ENCODE measurements around the gene DDAH1. TPM values are rescaled to one million over a fixed set of nuclear protein-coding genes. Genes with fewer than 3 reads are reported as not detected.

Gene DDAH1
- total RNA-seq, 1 experiment from 2014 or later, result 36.3 TPM

DNA sequence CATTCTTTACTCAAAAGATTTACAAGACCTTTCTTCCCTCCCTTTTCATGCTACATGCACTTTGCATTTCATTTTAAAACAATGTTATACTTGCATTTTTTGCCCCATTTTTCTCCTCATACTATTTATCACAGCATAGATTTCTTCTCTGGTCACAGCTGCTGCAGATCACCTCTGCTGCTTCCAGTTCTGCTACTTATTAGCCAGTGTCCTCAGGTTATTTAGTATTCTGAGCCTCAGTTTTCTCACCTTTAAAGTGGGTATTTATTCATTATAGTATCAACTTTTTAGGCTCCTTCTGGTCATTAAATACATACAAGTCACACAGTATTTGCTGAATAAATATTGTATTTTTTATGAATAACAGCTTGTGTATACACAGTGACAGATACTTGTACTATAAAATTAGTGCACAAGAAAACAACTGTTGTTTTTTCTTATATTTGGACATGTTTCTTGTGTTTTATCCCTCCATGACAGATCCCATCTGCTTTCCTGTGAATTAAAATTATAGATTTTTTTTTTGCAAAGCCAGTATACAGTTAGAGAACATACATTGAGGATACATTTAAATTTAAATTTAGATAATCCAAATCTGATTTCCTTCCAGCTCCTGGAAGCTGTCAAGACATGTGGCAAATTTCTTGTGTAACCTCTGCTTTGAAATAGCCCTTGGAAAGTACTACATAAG is 103.2 kb downstream of the DDAH1 start:
- Mint-ChIP-seq H3K27me3 (ENCODE audit: low read depth) (no peaks in the 10 kb centered on the region; the same call in 1 of the 2 replicates), H3K4me1 (no peaks in the 10 kb centered on the region), H3K9me3 (no peaks in the 10 kb centered on the region), H3K36me3 (ENCODE audit: insufficient read depth in 1 of 3, low read depth in 3 of 3) (no peaks in the 10 kb centered on the region), H3K4me3 (no peak overlapping the region), H3K27ac (no peak overlapping the region)
- no peak overlapping the region for H4K5ac ChIP-seq (ENCODE audit: insufficient read length, low read depth, low read length)
- no peaks in the 10 kb centered on the region for H3K79me2 ChIP-seq (ENCODE audit: insufficient read depth, low read length)
- H2BK12ac ChIP-seq (ENCODE audit: insufficient read length, low read depth, low read length), result no peak overlapping the region
- no peak overlapping the region for H2BK120ac ChIP-seq (ENCODE audit: low read depth, low read length, poor library complexity, severe bottlenecking)
- TF ChIP-seq, protein P1, sequence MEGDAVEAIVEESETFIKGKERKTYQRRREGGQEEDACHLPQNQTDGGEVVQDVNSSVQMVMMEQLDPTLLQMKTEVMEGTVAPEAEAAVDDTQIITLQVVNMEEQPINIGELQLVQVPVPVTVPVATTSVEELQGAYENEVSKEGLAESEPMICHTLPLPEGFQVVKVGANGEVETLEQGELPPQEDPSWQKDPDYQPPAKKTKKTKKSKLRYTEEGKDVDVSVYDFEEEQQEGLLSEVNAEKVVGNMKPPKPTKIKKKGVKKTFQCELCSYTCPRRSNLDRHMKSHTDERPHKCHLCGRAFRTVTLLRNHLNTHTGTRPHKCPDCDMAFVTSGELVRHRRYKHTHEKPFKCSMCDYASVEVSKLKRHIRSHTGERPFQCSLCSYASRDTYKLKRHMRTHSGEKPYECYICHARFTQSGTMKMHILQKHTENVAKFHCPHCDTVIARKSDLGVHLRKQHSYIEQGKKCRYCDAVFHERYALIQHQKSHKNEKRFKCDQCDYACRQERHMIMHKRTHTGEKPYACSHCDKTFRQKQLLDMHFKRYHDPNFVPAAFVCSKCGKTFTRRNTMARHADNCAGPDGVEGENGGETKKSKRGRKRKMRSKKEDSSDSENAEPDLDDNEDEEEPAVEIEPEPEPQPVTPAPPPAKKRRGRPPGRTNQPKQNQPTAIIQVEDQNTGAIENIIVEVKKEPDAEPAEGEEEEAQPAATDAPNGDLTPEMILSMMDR (conservative IDR thresholded peaks at IDR 0.05), result no peak
- no peak overlapping the region for H3K27ac ChIP-seq (ENCODE audit: insufficient read length, low read depth, low read length)
- H4K8ac ChIP-seq (replicated peaks; ENCODE audit: insufficient read length, low read depth, low read length), result no peak overlapping the region
- no peak overlapping the region for H3K23ac ChIP-seq (ENCODE audit: insufficient read length, low read depth, low read length)
- no peaks in the 10 kb centered on the region for H3K9me3 ChIP-seq (ENCODE audit: control insufficient read depth, low read depth, low read length)
- H3K4me1 ChIP-seq (ENCODE audit: insufficient read depth, low read length), result no peaks in the 10 kb centered on the region
- H3K18ac ChIP-seq (ENCODE audit: insufficient read length, low read depth, low read length), result no peak overlapping the region
- no peak overlapping the region for H3T11ph ChIP-seq (ENCODE audit: low read length)
- H3K27me3 ChIP-seq (ENCODE audit: insufficient read depth, low read length), result no peaks in the 10 kb centered on the region
- H3K9ac ChIP-seq (ENCODE audit: extremely low read depth, insufficient read length, low read length), result no peak overlapping the region
- H2AK5ac ChIP-seq (ENCODE audit: insufficient read length, low read length), result no peak overlapping the region
- no peak overlapping the region for H2AFZ ChIP-seq (ENCODE audit: low read length)
- H3K79me1 ChIP-seq (ENCODE audit: insufficient read depth, low read depth, low read length, poor library complexity, severe bottlenecking), result no peaks in the 10 kb centered on the region
- H4K20me1 ChIP-seq (ENCODE audit: control insufficient read depth, insufficient read depth, insufficient read length), result no peaks in the 10 kb centered on the region
- no peak overlapping the region for H2BK20ac ChIP-seq (ENCODE audit: low read depth, low read length, poor library complexity, severe bottlenecking)
- no peak overlapping the region for H2BK5ac ChIP-seq (ENCODE audit: insufficient read length, low read length)
- no peak overlapping the region for H3K56ac ChIP-seq (ENCODE audit: insufficient read length, low read depth, low read length)
- no peaks in the 10 kb centered on the region for H3K23me2 ChIP-seq (ENCODE audit: insufficient read length, low read depth, low read length, poor library complexity, severe bottlenecking)
- H2BK15ac ChIP-seq (ENCODE audit: low read depth, low read length), result no peak overlapping the region
- H4K91ac ChIP-seq (ENCODE audit: insufficient read length, low read depth, low read length), result no peak overlapping the region
- H3K4ac ChIP-seq (ENCODE audit: low read depth, low read length), result no peak overlapping the region
- no peak for DNase-seq
- no peak overlapping the region for H3K4me2 ChIP-seq (ENCODE audit: insufficient read depth, insufficient read length, low read length)
- no peak overlapping the region for H3K14ac ChIP-seq (ENCODE audit: insufficient read depth, low read length)

Measured in H9 (cell line).